Measurements from ENCODE around the gene TEX22. TPM values are rescaled to one million over a fixed set of nuclear protein-coding genes. Genes with fewer than 3 reads are reported as not detected.

TEX22 gene
- total RNA-seq, 2 experiments from 2014 or later = 1.9 to 2.4 TPM

GRCh38 chr14:105461903-105462302 lies 63.6 kb downstream of the TEX22 start:
- peaks cover 10% of the 10 kb centered on the region for H3K36me3 Mint-ChIP-seq (ENCODE audit: low read depth)
- no peak for ATAC-seq
- H3K9me3 Mint-ChIP-seq (ENCODE audit: insufficient read depth) = no peaks in the 10 kb centered on the region
- ChIA-PET CTCF (no interaction called here), POLR2A (no interaction called here)
- no peak overlapping the region for H3K27ac Mint-ChIP-seq
- no peaks in the 10 kb centered on the region for H3K4me1 Mint-ChIP-seq (ENCODE audit: low read depth)
- DNase-seq = no peak
- H3K27me3 Mint-ChIP-seq (ENCODE audit: low read depth) = no peaks in the 10 kb centered on the region
- no peak overlapping the region for H3K4me3 Mint-ChIP-seq

Other genes with a start within 250 kb of the TEX22 start
- gene JAG2, start 229.8 kb upstream of the TEX22 start, total RNA-seq = 1 to 10 TPM; 2.5 to 2.9 TPM
- 10 to 100 TPM; 25.3 to 27.9 TPM for gene NUDT14, start 217.2 kb upstream of the TEX22 start, total RNA-seq
- 10 to 100 TPM; 53.7 to 59.8 TPM for gene BTBD6, start 150.0 kb upstream of the TEX22 start, total RNA-seq
- 10 to 100 TPM; 42.1 to 44.7 TPM for gene BRF1, start 97.5 kb upstream of the TEX22 start, total RNA-seq
- 10 to 100 TPM; 32.9 to 38.5 TPM for gene PACS2, start 83.8 kb upstream of the TEX22 start, total RNA-seq
- gene MTA1, start 21.3 kb downstream of the TEX22 start, total RNA-seq = 100 to 1,000 TPM; 109 to 127 TPM
- under 1 TPM; 0.21 to 0.31 TPM for gene CRIP2, start 76.3 kb downstream of the TEX22 start, total RNA-seq
- 100 to 1,000 TPM; 587 to 613 TPM for gene CRIP1, start 88.3 kb downstream of the TEX22 start, total RNA-seq
- gene TEDC1, start 92.7 kb downstream of the TEX22 start, total RNA-seq = 10 to 100 TPM; 56.5 to 61.8 TPM
- gene TMEM121, start 128.0 kb downstream of the TEX22 start, total RNA-seq = 1 to 10 TPM; 8.6 to 9.2 TPM

Measured in activated CD8-positive, alpha-beta T cell treated with anti-CD3 and anti-CD28 coated beads, Interleukin-2, amount 10 ng/mL, durations not matched to agents 7 days and 5 days (primary cell).